ENCODE data around the gene KCNH5. TPM values are rescaled to one million over a fixed set of nuclear protein-coding genes. Genes with fewer than 3 reads are reported as not detected.

The KCNH5 gene
- total RNA-seq, 2 donors from 2014 or later = 0.06 to 0.09 TPM

DNA sequence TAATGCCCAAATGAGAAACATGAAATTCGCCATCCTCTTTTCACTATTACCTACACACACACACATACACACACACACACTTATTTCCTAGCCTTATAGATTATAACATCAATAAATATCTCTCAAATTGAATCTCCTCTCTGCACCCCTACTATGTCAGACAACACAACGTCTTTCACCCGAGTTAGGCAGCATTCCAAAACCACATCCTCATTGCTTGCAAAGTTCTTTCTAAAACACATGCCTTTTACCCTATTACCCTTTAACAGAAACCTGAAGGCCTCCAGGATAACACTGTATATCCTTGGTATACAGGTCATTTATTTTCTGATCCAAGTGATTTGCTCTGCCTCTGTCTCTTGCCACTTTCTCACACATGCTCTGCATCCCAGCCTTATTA, 56.3 kb downstream of the KCNH5 start:
- Histone ChIP-seq H3K4me1 (replicated peaks) (no peaks in the 10 kb centered on the region), H3K4me3 (no peak overlapping the region), H3K36me3 (no peaks in the 10 kb centered on the region), H3K27me3 (replicated peaks; ENCODE audit: insufficient read depth) (no peaks in the 10 kb centered on the region), H3K9me3 (no peaks in the 10 kb centered on the region), H3K27ac (no peak overlapping the region)
- intact Hi-C loops (cut with DNase I) = no loop called here
- no peak for TF ChIP-seq POLR2AphosphoS5 (IDR thresholded peaks at IDR 0.05)
- TF ChIP-seq POLR2A (IDR thresholded peaks at IDR 0.05) = no peak
- TF ChIP-seq, protein P1, sequence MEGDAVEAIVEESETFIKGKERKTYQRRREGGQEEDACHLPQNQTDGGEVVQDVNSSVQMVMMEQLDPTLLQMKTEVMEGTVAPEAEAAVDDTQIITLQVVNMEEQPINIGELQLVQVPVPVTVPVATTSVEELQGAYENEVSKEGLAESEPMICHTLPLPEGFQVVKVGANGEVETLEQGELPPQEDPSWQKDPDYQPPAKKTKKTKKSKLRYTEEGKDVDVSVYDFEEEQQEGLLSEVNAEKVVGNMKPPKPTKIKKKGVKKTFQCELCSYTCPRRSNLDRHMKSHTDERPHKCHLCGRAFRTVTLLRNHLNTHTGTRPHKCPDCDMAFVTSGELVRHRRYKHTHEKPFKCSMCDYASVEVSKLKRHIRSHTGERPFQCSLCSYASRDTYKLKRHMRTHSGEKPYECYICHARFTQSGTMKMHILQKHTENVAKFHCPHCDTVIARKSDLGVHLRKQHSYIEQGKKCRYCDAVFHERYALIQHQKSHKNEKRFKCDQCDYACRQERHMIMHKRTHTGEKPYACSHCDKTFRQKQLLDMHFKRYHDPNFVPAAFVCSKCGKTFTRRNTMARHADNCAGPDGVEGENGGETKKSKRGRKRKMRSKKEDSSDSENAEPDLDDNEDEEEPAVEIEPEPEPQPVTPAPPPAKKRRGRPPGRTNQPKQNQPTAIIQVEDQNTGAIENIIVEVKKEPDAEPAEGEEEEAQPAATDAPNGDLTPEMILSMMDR (IDR thresholded peaks at IDR 0.05) = no peak
- 70% methylated on average over 3 of the region's 3 CpGs for WGBS
- no peak for DNase-seq (ENCODE audit: low spot score)

- Histone ChIP-seq H3K9me3 (no peaks in the 10 kb centered on the region), H3K27ac (no peak overlapping the region), H3K4me1 (replicated peaks) (no peaks in the 10 kb centered on the region), H3K27me3 (replicated peaks; ENCODE audit: insufficient read depth) (no peaks in the 10 kb centered on the region), H3K36me3 (no peaks in the 10 kb centered on the region), H3K4me3 (no peak overlapping the region)
- TF ChIP-seq POLR2A (IDR thresholded peaks at IDR 0.05) (no peak), POLR2AphosphoS5 (IDR thresholded peaks at IDR 0.05) (no peak)
- TF ChIP-seq, protein P1 (IDR thresholded peaks at IDR 0.05) = no peak
- no peak for DNase-seq (ENCODE audit: low spot score)
- intact Hi-C loops (cut with DNase I) = no loop called here
Observed at GRCh38 chr14:62983821-62984220, 61.4 kb downstream of the KCNH5 start.

DNA sequence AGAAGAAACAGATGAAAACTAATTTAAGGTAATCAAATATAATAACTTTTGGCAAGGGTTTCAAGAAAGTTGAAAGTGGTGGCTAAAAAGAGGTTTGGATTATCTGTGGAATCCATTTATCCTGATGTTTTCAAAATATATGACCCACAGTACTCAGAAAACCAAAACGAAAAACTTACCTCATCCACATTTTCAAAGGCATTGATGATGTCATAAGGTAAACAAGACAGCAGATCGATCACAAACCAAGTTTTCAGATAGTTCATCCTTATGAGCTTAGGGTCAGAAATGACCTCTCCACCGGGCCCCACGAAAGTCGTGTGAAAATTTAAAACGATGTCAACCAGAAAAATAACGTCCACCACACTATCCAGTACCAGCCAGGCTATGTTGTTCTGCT, 64.6 kb downstream of the KCNH5 start:
- Histone ChIP-seq H3K27ac (no peak overlapping the region), H3K27me3 (replicated peaks; ENCODE audit: insufficient read depth) (no peaks in the 10 kb centered on the region), H3K4me1 (replicated peaks) (no peaks in the 10 kb centered on the region), H3K4me3 (no peak overlapping the region), H3K36me3 (no peaks in the 10 kb centered on the region), H3K9me3 (no peaks in the 10 kb centered on the region)
- no peak for DNase-seq (ENCODE audit: low spot score)
- intact Hi-C loops (cut with DNase I) = no loop called here
- WGBS = 90% methylated on average over 7 of the region's 7 CpGs
- TF ChIP-seq POLR2A (IDR thresholded peaks at IDR 0.05) (no peak), POLR2AphosphoS5 (IDR thresholded peaks at IDR 0.05) (no peak)
- TF ChIP-seq, protein P1 (IDR thresholded peaks at IDR 0.05) = no peak

DNA sequence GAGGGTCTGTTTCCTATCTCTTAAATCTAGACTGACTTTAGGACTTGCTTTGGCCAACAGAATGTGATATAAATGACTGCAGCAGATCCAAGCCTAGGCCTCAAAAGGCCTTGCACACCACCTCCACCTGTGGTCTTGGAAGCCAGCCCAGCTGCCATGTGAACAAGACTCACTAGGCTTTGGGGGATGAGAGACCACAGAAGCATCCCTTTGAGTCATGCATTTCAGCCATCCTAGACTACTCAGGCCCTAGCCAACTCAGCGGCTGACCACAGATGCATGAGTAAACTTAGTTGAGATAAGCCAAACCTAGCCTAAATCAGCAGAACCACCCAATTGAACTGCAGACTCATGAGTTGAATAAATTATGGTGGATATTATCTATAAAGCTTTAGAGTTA, 87.7 kb downstream of the KCNH5 start:
- no peaks in the 10 kb centered on the region for H3K4me1 ChIP-seq (replicated peaks)
- H3K27me3 ChIP-seq (replicated peaks; ENCODE audit: insufficient read depth) = no peaks in the 10 kb centered on the region
- H3K36me3 ChIP-seq = no peaks in the 10 kb centered on the region
- no peaks in the 10 kb centered on the region for H3K9me3 ChIP-seq
- intact Hi-C loops (cut with DNase I) = no loop called here
- whole genome bisulfite sequencing = 100% methylated on average over 1 of the region's 1 CpG
- no peak overlapping the region for H3K4me3 ChIP-seq
- no peak overlapping the region for H3K27ac ChIP-seq
- DNase-seq (ENCODE audit: low spot score) = no peak
- TF ChIP-seq POLR2AphosphoS5 (IDR thresholded peaks at IDR 0.05) (no peak), POLR2A (IDR thresholded peaks at IDR 0.05) (no peak)
- TF ChIP-seq, protein P1 (IDR thresholded peaks at IDR 0.05) = no peak

- H3K4me3 ChIP-seq = no peak overlapping the region
- H3K4me1 ChIP-seq (replicated peaks) = no peaks in the 10 kb centered on the region
- no peak overlapping the region for H3K27ac ChIP-seq
- no peak for DNase-seq (ENCODE audit: low spot score)
- no peaks in the 10 kb centered on the region for H3K27me3 ChIP-seq (replicated peaks; ENCODE audit: insufficient read depth)
- no peaks in the 10 kb centered on the region for H3K9me3 ChIP-seq
- intact Hi-C loops (cut with DNase I) = no loop called here
- WGBS = 93% methylated on average over 2 of the region's 2 CpGs
- no peaks in the 10 kb centered on the region for H3K36me3 ChIP-seq
- no peak for TF ChIP-seq POLR2A (IDR thresholded peaks at IDR 0.05)
- no peak for TF ChIP-seq POLR2AphosphoS5 (IDR thresholded peaks at IDR 0.05)
- TF ChIP-seq, protein P1 (IDR thresholded peaks at IDR 0.05) = no peak
Observed at GRCh38 chr14:62956413-62956812, 88.8 kb downstream of the KCNH5 start.

Data from prostate gland (tissue), 2 donors.